HL-60 (cell line): Measurements from ENCODE around the gene PON3.

ENCODE experiments used
- DNase-seq, 2 experiments: peaks; one replicate each; pipeline ENCODE4 v3.0.0-alpha.2; 2010 to 2020; ENCODE audit warnings: low read depth in 1 of 2, low spot score in 1 of 2
- H3K27ac ChIP-seq: fragments of 250-450 bp; sonication (Bioruptor Pico); replicated peaks from 2 replicates; pipeline ENCODE4 v1.5.1; 2020; ENCODE audit warnings: mild to moderate bottlenecking, moderate library complexity
- H3K27me3 ChIP-seq: fragments of 250-450 bp; sonication (Bioruptor Pico); 2 replicates; pipeline ENCODE4 v1.5.1; 2021; ENCODE audit warnings: mild to moderate bottlenecking, moderate library complexity; ENCODE audit not compliant: insufficient read depth, poor library complexity, severe bottlenecking
- H3K4me3 ChIP-seq: replicated peaks from 2 replicates; pipeline ENCODE4 v1.5.1; 2011; ENCODE audit warnings: mild to moderate bottlenecking, control low read depth, low read length; ENCODE audit not compliant: insufficient read depth
- CTCF ChIP-seq: IDR thresholded peaks from one replicate; pipeline ENCODE4 v1.5.1; 2011; ENCODE audit warnings: low read length, control low read depth, inconsistent platforms; ENCODE audit not compliant: insufficient read depth
- GABPA ChIP-seq: IDR thresholded peaks from 2 replicates; pipeline ENCODE4 v1.6.1; 2012; ENCODE audit warnings: low read depth
- POLR2AphosphoS5 ChIP-seq: IDR thresholded peaks from 2 replicates; pipeline ENCODE4 v1.6.1; 2012; ENCODE audit warnings: low read depth
- REST ChIP-seq: IDR thresholded peaks from 2 replicates; pipeline ENCODE4 v1.6.1; 2012; ENCODE audit warnings: low read depth; ENCODE audit not compliant: insufficient replicate concordance
- SPI1 ChIP-seq: IDR thresholded peaks from 2 replicates; pipeline ENCODE4 v1.6.1; 2012; ENCODE audit warnings: low read depth, mild to moderate bottlenecking, borderline replicate concordance

The PON3 gene

GRCh38 chr7:95412075-95412474 lies 15.9 kb upstream of the PON3 start:
- TF ChIP-seq REST, result no peak
- TF ChIP-seq POLR2AphosphoS5, result no peak
- TF ChIP-seq CTCF, result no peak
- no peak for TF ChIP-seq GABPA
- no peak for TF ChIP-seq SPI1

GRCh38 chr7:95411666-95412065 lies 15.5 kb upstream of the PON3 start:
- TF ChIP-seq GABPA, result no peak
- TF ChIP-seq CTCF, result no peak
- TF ChIP-seq POLR2AphosphoS5, result no peak
- TF ChIP-seq SPI1, result no peak
- TF ChIP-seq REST, result no peak
- H3K27me3 ChIP-seq, result no peaks in the 10 kb centered on the region

More at GRCh38 chr7:95412075-95412474, 15.9 kb upstream of the PON3 start:
- DNase-seq, result no peak
- H3K4me3 ChIP-seq, result no peak overlapping the region
- no peak overlapping the region for H3K27ac ChIP-seq
- H3K27me3 ChIP-seq, result no peaks in the 10 kb centered on the region

GRCh38 chr7:95411036-95411435 lies 14.9 kb upstream of the PON3 start:
- Histone ChIP-seq H3K27me3 (no peaks in the 10 kb centered on the region), H3K27ac (no peak overlapping the region), H3K4me3 (no peak overlapping the region)
- TF ChIP-seq SPI1 (no peak), REST (no peak), CTCF (no peak)
- no peak for DNase-seq

More at GRCh38 chr7:95411666-95412065, 15.5 kb upstream of the PON3 start:
- H3K27ac ChIP-seq, result no peak overlapping the region
- DNase-seq, result no peak
- H3K4me3 ChIP-seq, result no peak overlapping the region
